HEK293 (cell line): ENCODE results near the gene CHMP4A.

ENCODE experiments used
- CTCF ChIA-PET: fragments of 350-600 bp; formaldehyde crosslinking; extraction: SDS; loops from one replicate; lab custom pipeline; 2021; ENCODE audit warnings: antibody characterized with exemption; lab: Yijun Ruan, JAX
- POLR2A ChIA-PET: fragments of 300-600 bp; formaldehyde crosslinking; extraction: SDS; loops from one replicate; lab custom pipeline; 2020; ENCODE audit warnings: antibody characterized with exemption, inconsistent platforms; lab: Yijun Ruan, JAX
- H3K27ac ChIP-seq: fragments of 200-500 bp; sonication (Bioruptor generic); 2 replicates; pipeline ENCODE4 v1.5.1; 2014; ENCODE audit warnings: low read depth, low read length, control low read depth, inconsistent platforms; ENCODE audit errors: extremely low read depth
- H3K36me3 ChIP-seq, 2 experiments: fragments of 200-500 bp in 1 of 2; sonication (Bioruptor generic) in 1 of 2; 1 replicate in 1 of 2; 2 replicates in 1 of 2; pipeline ENCODE4 v1.5.1; 2014 to 2017; ENCODE audit warnings: inconsistent platforms in 2 of 2, low read length in 2 of 2; ENCODE audit not compliant: control insufficient read depth in 2 of 2, insufficient read depth in 1 of 2
- H3K4me1 ChIP-seq: fragments of 200-500 bp; sonication (Bioruptor generic); 2 replicates; pipeline ENCODE4 v1.5.1; 2014; ENCODE audit warnings: mild to moderate bottlenecking, low read length, inconsistent platforms; ENCODE audit not compliant: control insufficient read depth, insufficient read depth
- H3K4me3 ChIP-seq: 2 replicates; pipeline ENCODE4 v1.5.1; 2011; ENCODE audit warnings: low read depth, mild to moderate bottlenecking, control low read depth, low read length, moderate library complexity
- H3K9me3 ChIP-seq: fragments of 200-500 bp; sonication (Bioruptor generic); 2 replicates; pipeline ENCODE4 v1.5.1; 2014; ENCODE audit warnings: low read depth, low read length, inconsistent platforms; ENCODE audit not compliant: control insufficient read depth, insufficient read depth
- MYNN ChIP-seq: fragments of 450-650 bp; formaldehyde crosslinking; IDR thresholded peaks from 2 replicates; pipeline ENCODE4 v1.5.1; 2016; ENCODE audit warnings: missing biosample characterization, missing genetic modification characterization, borderline replicate concordance
- PRDM1 ChIP-seq: fragments of 450-650 bp; formaldehyde crosslinking; IDR thresholded peaks from 2 replicates; pipeline ENCODE4; 2016; ENCODE audit warnings: missing biosample characterization, missing genetic modification characterization
- ZBTB20 ChIP-seq: fragments of 450-650 bp; formaldehyde crosslinking; IDR thresholded peaks from 2 replicates; pipeline ENCODE4 v1.5.1; 2016; ENCODE audit warnings: missing biosample characterization, missing genetic modification characterization
- ZIC2 ChIP-seq: fragments of 450-650 bp; formaldehyde crosslinking; IDR thresholded peaks from 2 replicates; pipeline ENCODE4 v1.5.1; 2016; ENCODE audit warnings: missing biosample characterization, missing genetic modification characterization
- ZNF335 ChIP-seq: fragments of 450-650 bp; formaldehyde crosslinking; conservative IDR thresholded peaks from 2 replicates; pipeline ENCODE4 v1.5.1; 2016; ENCODE audit warnings: missing biosample characterization, missing genetic modification characterization
- ZNF433 ChIP-seq: fragments of 450-650 bp; formaldehyde crosslinking; IDR thresholded peaks from 2 replicates; pipeline ENCODE4 v1.5.1; 2016; ENCODE audit warnings: missing biosample characterization, missing genetic modification characterization, low read depth
- ZNF518A ChIP-seq: fragments of 450-650 bp; formaldehyde crosslinking; conservative IDR thresholded peaks from 2 replicates; pipeline ENCODE4 v1.5.1; 2016; ENCODE audit warnings: low read depth, missing biosample characterization, missing genetic modification characterization
- ZNF561 ChIP-seq: fragments of 450-650 bp; IDR thresholded peaks from 2 replicates; pipeline ENCODE4 v1.5.1; 2018; ENCODE audit warnings: missing biosample characterization, missing genetic modification characterization, borderline replicate concordance
- ZNF585B ChIP-seq: fragments of 450-650 bp; formaldehyde crosslinking; IDR thresholded peaks from 2 replicates; pipeline ENCODE4 v1.5.1; 2016; ENCODE audit warnings: missing biosample characterization, missing genetic modification characterization
- ZNF747 ChIP-seq: fragments of 450-650 bp; formaldehyde crosslinking; IDR thresholded peaks from 2 replicates; pipeline ENCODE4 v1.5.1; 2016; ENCODE audit warnings: missing biosample characterization, missing genetic modification characterization
- ZNF768 ChIP-seq: fragments of 450-650 bp; formaldehyde crosslinking; IDR thresholded peaks from 2 replicates; pipeline ENCODE4 v1.5.1; 2018; ENCODE audit warnings: missing biosample characterization, mild to moderate bottlenecking, missing genetic modification characterization
- ZNF792 ChIP-seq: fragments of 450-650 bp; formaldehyde crosslinking; IDR thresholded peaks from 2 replicates; pipeline ENCODE4 v1.5.1; 2016; ENCODE audit warnings: missing biosample characterization, missing genetic modification characterization
- ZNF830 ChIP-seq: fragments of 450-650 bp; IDR thresholded peaks from 2 replicates; pipeline ENCODE4 v1.5.0; 2018; ENCODE audit warnings: missing biosample characterization, missing genetic modification characterization, low read depth, mild to moderate bottlenecking, moderate library complexity
- ZNF843 ChIP-seq: fragments of 450-650 bp; formaldehyde crosslinking; IDR thresholded peaks from 2 replicates; pipeline ENCODE4 v1.5.1; 2016; ENCODE audit warnings: missing biosample characterization, missing genetic modification characterization
- ZSCAN23 ChIP-seq: fragments of 450-650 bp; formaldehyde crosslinking; IDR thresholded peaks from 2 replicates; pipeline ENCODE4 v1.5.1; 2016; ENCODE audit warnings: missing biosample characterization, missing genetic modification characterization
- TF ChIP-seq, protein P1 (sequence below): fragments of 450-650 bp; formaldehyde crosslinking; IDR thresholded peaks from 2 replicates; pipeline ENCODE4 v1.5.1; 2016; ENCODE audit warnings: missing biosample characterization, missing genetic modification characterization
- TF ChIP-seq, protein P2 (sequence below): fragments of 450-650 bp; formaldehyde crosslinking; IDR thresholded peaks from 2 replicates; pipeline ENCODE4 v1.5.1; 2016; ENCODE audit warnings: missing biosample characterization, missing genetic modification characterization

CHMP4A gene

GRCh38 chr14:24235804-24236688 lies 22.8 kb upstream of the CHMP4A start:
- Histone ChIP-seq H3K4me3 (no peak overlapping the region), H3K36me3 (peaks cover 13 to 70% of the 10 kb centered on the region in 2 experiments; a peak in 2 of 3 replicates), H3K9me3 (no peaks in the 10 kb centered on the region), H3K4me1 (peaks cover 7% of the 10 kb centered on the region), H3K27ac (no peak overlapping the region)
- CTCF ChIA-PET: interaction anchor here (0.7 to 2.9 kb wide), 3 partner anchors 21 to 97 kb away, joined by 5 to 20 read pairs (median 6); no protein-coding TSS in a partner anchor
- no peak for TF ChIP-seq ZNF768
- TF ChIP-seq, protein P1, sequence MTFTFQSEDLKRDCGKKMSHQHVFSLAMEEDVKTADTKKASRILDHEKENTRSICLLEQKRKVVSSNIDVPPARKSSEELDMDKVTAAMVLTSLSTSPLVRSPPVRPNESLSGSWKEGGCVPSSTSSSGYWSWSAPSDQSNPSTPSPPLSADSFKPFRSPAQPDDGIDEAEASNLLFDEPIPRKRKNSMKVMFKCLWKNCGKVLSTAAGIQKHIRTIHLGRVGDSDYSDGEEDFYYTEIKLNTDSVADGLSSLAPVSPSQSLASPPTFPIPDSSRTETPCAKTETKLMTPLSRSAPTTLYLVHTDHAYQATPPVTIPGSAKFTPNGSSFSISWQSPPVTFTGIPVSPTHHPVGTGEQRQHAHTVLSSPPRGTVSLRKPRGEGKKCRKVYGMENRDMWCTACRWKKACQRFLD (tag by site-specific recombination): no peak
- no peak for TF ChIP-seq ZNF747
- TF ChIP-seq PRDM1 (tag by site-specific recombination): no peak
- TF ChIP-seq, protein P2, sequence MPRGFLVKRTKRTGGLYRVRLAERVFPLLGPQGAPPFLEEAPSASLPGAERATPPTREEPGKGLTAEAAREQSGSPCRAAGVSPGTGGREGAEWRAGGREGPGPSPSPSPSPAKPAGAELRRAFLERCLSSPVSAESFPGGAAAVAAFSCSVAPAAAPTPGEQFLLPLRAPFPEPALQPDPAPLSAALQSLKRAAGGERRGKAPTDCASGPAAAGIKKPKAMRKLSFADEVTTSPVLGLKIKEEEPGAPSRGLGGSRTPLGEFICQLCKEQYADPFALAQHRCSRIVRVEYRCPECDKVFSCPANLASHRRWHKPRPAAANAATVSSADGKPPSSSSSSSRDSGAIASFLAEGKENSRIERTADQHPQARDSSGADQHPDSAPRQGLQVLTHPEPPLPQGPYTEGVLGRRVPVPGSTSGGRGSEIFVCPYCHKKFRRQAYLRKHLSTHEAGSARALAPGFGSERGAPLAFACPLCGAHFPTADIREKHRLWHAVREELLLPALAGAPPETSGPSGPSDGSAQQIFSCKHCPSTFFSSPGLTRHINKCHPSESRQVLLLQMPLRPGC (tag by site-specific recombination): no peak
- TF ChIP-seq ZNF518A: no peak
- TF ChIP-seq MYNN (tag by site-specific recombination): no peak
- no peak for TF ChIP-seq ZNF561 (tag by site-specific recombination)
- no peak for TF ChIP-seq ZNF843 (tag by site-specific recombination)
- no peak for TF ChIP-seq ZNF585B (tag by site-specific recombination)
- no peak for TF ChIP-seq ZNF792 (tag by site-specific recombination)
- no peak for TF ChIP-seq ZIC2 (tag by site-specific recombination)
- no peak for TF ChIP-seq ZNF830 (tag by site-specific recombination)
- no peak for TF ChIP-seq ZBTB20 (tag by site-specific recombination)
- no peak for TF ChIP-seq ZSCAN23 (tag by site-specific recombination)
- TF ChIP-seq ZNF433 (tag by site-specific recombination): no peak
- TF ChIP-seq ZNF335 (tag by site-specific recombination): no peak
- POLR2A ChIA-PET: interaction anchor here (1.4 to 1.5 kb wide), 2 partner anchors 23 kb away, joined by 4 to 5 read pairs; partner anchors contain the start of gene CHMP4A
